DOHH2 (cell line): ENCODE results near the gene CAPN11.

Source experiments
- EZH2phosphoT487 ChIP-seq: fragments of 200-600 bp; sonication (generic); IDR thresholded peaks from 2 replicates; pipeline ENCODE4 v1.6.1; 2017; ENCODE audit warnings: borderline replicate concordance, mild to moderate bottlenecking, antibody characterized with exemption, low read length, moderate library complexity, mixed read lengths
- TF ChIP-seq, protein P1 (sequence below): fragments of 200-600 bp; sonication (generic); IDR thresholded peaks from one replicate; pipeline ENCODE4 v1.5.1; 2014; ENCODE audit warnings: antibody characterized with exemption, mild to moderate bottlenecking, low read depth, low read length; ENCODE audit not compliant: poor library complexity, severe bottlenecking

GRCh38 chr6:44222486-44223318, 64.1 kb downstream of the CAPN11 start:
- TF ChIP-seq, protein P1, sequence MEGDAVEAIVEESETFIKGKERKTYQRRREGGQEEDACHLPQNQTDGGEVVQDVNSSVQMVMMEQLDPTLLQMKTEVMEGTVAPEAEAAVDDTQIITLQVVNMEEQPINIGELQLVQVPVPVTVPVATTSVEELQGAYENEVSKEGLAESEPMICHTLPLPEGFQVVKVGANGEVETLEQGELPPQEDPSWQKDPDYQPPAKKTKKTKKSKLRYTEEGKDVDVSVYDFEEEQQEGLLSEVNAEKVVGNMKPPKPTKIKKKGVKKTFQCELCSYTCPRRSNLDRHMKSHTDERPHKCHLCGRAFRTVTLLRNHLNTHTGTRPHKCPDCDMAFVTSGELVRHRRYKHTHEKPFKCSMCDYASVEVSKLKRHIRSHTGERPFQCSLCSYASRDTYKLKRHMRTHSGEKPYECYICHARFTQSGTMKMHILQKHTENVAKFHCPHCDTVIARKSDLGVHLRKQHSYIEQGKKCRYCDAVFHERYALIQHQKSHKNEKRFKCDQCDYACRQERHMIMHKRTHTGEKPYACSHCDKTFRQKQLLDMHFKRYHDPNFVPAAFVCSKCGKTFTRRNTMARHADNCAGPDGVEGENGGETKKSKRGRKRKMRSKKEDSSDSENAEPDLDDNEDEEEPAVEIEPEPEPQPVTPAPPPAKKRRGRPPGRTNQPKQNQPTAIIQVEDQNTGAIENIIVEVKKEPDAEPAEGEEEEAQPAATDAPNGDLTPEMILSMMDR = no peak
- no peak for TF ChIP-seq EZH2phosphoT487
